ENCODE results near the gene FBXL17.
"Not testable (repeated sequence)": the region's sequence is repeated elsewhere in the genome, so short reads cannot be mapped to it uniquely, and the experiment has no call there.

FBXL17 gene

DNA sequence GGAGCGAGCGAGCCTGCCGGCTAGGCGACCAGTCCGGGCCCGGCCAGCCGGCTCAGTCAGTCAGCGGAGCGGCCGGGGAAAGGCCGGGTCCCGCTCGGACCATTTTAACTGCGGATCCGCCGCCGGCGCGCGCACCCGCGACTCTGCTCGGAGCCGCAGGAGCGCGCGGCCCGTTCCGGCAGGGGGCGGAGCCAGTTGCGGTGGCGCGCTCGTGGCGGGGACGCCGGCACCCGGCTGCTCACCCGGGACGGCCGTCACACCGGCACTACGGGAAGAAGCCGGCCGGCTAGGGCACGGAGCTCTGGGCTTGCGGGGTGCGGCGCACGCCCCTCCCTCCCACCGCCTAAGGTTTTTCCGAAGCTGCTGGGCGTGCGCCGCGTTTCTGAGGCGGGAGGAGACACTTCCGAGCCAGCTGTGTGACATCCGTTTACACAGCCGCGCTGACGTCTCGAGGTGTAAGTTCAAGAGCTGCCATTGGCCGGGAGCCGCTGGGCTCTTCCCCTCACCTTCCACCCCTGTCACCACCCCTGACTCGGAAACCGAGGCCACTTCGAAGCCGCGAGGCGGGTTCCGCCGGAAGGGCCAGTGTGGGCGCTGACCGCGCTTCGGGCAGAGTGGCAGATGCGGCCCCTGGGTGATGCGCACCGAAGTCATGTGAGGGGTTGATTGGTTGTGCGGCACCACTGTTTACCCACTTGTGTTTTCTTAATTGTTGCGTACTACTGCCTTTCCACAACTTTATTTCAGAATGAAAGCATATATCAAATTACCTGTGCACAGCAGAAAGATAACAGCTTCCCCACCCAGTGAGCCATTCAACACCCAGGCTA is at the start of gene FBXL17:
TSS of gene FBXL17 (minus strand) at position 145 of the 830 bp plus-strand sequence.
- DNase-seq (ENCODE audit: insufficient read length, low spot score) (peak; percentile 67), FAIRE-seq (peak; percentile 97)

DNA sequence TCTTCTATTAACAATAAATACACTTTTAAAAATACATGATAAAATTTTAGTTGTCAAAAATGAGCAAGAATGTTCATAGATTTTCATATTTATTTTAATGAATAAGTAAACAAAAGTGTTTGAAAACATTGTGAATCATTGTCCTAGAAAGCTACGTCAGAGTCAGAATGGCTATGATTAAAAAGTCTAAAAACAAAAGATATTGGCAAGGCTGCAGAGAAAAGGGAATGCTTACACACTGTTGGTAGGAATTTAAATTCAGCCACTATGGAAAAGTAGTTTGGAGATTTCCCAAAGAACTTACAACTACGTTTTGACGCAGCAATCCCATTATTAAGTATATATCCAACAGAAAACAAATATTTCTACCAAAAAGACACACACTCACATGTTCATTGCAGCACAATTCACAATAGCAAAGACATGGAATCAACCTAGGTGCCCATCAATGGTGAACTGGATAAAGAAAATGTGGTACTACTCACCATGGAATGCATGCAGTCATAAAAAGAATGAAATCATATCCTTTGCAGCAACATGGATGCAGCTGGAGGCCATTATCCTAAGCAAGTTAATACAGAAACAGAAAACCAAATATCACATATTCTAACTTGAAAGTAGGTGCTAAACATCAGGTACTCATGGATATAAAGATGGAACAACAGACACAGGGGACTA is 49.2 kb upstream of the FBXL17 start:
- DNase-seq (ENCODE audit: insufficient read length, low spot score) = no peak
- no peak for FAIRE-seq

DNA sequence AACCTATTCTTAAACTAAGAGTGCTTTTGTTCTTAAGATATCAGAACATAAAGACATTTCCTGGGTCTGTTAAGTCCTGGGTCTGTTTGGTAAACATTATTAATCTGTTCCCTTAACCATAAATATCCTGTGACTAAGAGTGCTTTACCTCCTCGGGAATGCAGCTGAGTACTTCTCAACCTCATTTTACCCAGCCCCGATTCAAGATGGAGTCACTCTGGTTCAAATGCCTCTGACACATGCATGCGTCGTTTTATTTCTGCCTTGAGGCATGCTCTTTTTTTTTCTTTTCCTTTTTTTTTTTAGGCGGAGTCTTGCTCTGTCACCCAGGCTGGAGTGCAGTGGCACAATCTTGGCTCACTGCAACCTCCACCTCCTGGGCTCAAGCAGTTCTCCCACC is 39.8 kb upstream of the FBXL17 start:
- DNase-seq (ENCODE audit: insufficient read length, low spot score) (no peak), FAIRE-seq (no peak)

DNA sequence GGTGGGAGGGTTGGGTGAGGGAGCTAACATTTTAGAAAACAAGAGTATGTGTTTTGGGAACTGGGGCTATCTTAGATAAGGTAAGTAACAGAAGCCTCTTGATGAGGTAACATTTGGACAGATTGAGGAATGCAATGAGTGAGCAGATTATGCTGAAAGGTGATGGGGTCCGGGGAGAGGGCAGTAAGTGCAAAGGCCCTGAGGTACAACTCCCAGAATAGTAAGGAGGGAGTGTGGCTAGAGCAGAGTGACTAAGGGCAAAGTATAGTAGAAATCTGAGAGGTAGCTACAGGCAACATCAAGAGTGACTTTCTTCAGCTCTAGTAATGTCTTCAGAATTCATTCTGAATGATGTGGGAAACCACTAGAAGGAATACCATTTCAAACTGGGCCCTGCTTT is 38.9 kb upstream of the FBXL17 start:
- FAIRE-seq (no peak), DNase-seq (ENCODE audit: insufficient read length, low spot score) (no peak)

DNA sequence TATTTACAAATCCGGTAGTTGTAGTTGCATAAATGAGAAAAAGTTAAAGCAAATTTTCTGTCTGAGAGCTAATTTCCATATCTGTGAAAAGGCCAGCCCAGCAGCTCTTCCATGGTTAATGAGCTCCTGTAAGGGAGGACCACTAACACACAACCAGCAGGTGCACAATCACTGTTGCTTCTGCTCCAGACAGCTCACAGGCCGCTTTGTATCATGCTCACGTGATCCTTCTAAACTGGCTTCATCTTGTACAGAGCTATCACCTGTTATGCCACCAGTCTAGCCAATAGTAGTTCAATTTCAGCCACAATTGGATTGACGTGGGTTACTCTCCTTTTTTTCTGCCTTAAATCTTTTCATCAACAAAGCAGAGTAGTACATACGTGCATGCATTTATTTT is 38.3 kb upstream of the FBXL17 start:
- DNase-seq (ENCODE audit: insufficient read length, low spot score) (no peak), FAIRE-seq (no peak)

DNA sequence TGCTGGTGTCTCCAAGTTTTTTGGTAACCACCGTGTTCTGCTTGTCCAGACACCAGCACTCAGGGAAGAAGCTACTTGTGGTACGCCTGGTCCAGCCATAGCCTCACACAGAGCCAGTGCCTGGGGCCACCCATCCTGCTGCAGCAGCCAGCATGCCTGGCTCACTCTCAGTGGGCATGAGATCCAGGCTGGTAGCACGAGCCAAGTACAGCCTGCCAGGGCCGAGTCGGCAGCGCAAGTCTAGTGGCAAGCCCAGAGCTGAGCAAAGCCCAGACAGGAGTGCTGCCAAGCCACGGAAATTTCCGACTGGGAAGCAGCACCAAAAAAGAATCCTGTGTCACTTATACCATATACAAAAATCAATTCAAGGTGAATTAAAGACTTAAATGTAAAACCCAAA is 36.3 kb upstream of the FBXL17 start:
- FAIRE-seq (no peak), DNase-seq (ENCODE audit: insufficient read length, low spot score) (no peak)

GRCh38 chr5:108417166-108417670 is 35.3 kb upstream of the FBXL17 start:
- FAIRE-seq = no peak
- no peak for DNase-seq (ENCODE audit: insufficient read length, low spot score)

GRCh38 chr5:108415726-108416125 is 33.8 kb upstream of the FBXL17 start:
- FAIRE-seq = no peak

DNA sequence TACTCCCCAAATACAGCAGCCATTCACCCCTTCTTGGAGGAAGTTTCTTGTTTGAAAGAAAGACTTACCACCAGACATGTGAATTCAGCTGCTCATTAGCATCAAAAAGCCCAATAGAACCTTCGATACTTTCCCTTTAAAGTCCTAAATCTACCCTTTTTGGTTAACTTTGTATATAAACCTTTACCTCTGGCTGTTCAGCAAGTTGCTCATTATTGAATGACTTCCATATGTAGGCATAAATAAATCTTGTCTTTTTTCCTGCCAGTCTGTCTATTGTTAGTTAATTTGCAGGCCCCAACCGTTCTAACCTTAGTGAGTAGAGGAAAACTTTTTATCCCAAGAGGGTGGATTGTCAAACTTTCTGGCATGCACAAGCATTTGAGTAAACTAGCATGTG is 27.9 kb upstream of the FBXL17 start:
- DNase-seq (ENCODE audit: insufficient read length, low spot score) (no peak), FAIRE-seq (no peak)

More at GRCh38 chr5:108415726-108416125, 33.8 kb upstream of the FBXL17 start:
- DNase-seq (ENCODE audit: insufficient read length, low spot score) = no peak

DNA sequence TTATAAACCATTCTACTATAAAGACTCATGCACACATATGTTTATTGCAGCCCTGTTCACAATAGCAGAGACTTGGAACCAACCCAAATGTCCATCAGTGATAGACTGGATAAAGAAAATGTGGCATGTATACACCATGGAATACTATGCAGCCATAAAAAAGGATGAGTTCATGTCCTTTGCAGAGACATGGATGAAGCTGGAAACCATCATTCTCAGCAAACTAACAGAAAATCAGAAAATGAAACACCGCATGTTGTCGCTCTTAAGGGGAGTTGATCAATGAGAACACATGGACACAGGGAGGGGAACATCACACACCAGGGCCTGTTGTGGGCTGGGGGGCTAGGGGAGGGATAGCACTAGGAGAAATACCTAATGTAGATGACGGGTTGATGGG is 23.3 kb upstream of the FBXL17 start:
- not testable (repeated sequence) for FAIRE-seq

DNA sequence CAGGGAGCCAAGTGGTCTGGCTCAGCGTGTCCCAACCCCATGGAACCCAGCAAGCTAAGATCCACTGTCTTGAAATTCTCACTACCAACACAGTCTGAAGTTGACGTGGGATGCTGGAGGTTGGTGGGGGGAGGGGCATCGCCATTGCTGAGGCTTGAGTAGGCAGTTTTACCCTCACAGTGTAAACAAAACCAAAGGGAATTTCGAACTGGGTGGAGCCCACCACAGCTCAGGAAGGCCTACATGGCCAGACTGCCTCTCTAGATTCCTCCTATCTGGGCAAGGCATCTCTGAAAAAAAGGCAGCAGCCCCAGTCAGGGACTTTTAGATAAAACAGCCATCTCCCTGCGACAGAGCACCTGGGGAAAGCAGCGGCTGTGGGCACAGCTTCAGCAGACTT is 17.1 kb upstream of the FBXL17 start:
- FAIRE-seq = no peak
- no peak for DNase-seq (ENCODE audit: insufficient read length, low spot score)

More for the DNA sequence above, 23.3 kb upstream of the FBXL17 start:
- DNase-seq (ENCODE audit: insufficient read length, low spot score) = not testable (repeated sequence)

DNA sequence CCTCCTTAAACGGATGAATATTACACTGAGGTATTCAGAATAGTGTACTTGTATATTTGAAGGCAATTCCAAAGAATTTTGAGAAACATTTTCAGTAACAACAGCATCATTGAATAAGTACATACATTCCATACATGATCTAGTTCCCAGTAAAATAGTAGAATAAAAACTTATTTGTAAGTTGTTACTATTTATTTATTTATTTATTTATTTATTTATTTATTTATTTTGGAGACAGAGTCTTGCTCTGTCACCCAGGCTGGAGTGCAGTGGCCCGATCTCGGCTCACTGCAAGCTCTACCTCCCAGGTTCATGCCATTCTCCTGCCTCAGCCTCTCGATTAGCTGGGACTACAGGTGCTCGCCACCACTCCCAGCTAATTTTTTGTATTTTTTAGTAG is 14.9 kb upstream of the FBXL17 start:
- not testable (repeated sequence) for FAIRE-seq; DNase-seq (ENCODE audit: insufficient read length, low spot score)

- FAIRE-seq (no peak), DNase-seq (ENCODE audit: insufficient read length, low spot score) (no peak)
These were observed 5.9 kb upstream of the FBXL17 start for GRCh38 chr5:108387758-108388157.

DNA sequence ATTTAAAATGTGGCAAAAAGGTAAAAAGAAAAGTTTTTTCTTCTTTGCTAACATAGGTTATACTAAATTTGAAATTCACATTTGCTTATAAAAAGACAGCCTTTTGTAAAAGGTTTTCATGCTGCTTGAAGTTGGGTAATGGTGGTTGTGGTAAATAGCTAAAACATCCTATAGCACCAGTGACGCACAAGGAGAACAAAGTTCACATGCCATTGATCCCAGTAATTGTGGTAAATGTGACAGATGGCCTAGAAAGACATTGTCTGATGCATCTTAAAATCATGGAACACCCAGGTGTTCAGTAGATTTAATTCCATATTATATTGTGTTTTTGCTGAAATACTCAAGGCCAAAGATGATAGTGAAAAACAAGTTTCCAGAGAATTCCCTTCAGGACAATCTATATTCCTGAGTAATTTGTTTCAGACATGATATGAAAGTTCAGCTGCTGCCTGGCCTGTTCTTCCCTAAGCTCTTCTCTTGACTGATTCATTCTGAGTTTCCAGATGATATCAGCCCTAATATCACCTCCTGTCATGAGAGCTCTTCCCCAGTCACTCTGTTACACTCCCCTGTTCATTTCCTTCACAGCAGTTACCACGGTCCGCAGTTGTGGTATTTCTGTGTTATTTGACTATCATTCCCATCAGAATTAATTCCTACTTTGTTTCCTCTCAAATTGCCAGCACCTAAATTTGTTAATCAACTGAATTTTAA is 4.6 kb upstream of the FBXL17 start:
- DNase-seq (ENCODE audit: insufficient read length, low spot score) (no peak), FAIRE-seq (no peak)

- DNase-seq (ENCODE audit: insufficient read length, low spot score) = no peak
- no peak for FAIRE-seq
These were observed 2.8 kb upstream of the FBXL17 start for GRCh38 chr5:108384741-108385140.

GRCh38 chr5:108382784-108383330 is 959 bp upstream of the FBXL17 start:
- no peak for DNase-seq (ENCODE audit: insufficient read length, low spot score)
- peak; percentile 53 for FAIRE-seq

- DNase-seq (ENCODE audit: insufficient read length, low spot score) (peak; percentile 37), FAIRE-seq (peak; percentile 35)
These were observed 446 bp downstream of the FBXL17 start for GRCh38 chr5:108381350-108381953.

DNA sequence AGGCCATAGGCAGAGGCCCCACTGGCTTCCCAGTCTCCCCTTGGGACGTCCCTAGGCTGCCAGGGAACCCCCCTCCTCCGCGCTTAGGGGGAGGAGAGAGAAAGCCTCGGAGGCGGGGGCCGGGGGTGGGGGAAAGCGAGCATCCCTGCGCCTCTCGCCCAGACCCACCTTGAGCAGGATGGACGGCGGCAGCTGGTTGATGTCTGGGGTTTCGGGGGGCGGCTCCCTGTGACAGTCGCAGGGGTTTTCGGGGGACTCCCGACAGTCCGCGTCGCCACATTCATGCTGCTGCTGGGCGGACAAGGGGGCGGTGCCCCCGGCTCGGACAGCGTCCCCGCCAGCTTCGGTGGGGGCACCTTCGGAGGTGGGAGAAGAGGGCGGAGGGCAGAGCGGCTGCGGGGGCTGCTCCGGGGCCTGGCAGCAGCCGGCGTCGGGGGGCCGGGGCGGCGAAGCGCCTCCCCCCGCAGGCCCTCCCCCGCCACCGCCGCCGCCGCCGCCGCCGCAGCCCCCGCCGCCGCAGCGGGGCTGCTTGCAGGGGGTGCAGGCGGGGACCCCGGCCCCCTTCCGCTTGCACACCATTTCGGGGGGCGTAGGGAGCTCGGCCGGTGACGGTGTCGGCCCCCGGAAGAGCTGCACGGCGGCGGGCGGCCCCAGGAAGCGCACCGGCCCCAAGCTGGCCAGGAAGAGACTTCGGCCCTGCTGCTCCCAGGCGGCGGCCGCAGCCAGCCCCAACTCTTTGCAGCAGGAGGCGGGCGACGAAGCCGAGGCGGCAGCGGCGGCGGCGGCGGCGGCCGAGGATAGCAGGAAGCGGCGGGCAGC is 1.2 kb downstream of the FBXL17 start:
- DNase-seq (ENCODE audit: insufficient read length, low spot score) (peak; percentile 25), FAIRE-seq (peak; percentile 76)

DNA sequence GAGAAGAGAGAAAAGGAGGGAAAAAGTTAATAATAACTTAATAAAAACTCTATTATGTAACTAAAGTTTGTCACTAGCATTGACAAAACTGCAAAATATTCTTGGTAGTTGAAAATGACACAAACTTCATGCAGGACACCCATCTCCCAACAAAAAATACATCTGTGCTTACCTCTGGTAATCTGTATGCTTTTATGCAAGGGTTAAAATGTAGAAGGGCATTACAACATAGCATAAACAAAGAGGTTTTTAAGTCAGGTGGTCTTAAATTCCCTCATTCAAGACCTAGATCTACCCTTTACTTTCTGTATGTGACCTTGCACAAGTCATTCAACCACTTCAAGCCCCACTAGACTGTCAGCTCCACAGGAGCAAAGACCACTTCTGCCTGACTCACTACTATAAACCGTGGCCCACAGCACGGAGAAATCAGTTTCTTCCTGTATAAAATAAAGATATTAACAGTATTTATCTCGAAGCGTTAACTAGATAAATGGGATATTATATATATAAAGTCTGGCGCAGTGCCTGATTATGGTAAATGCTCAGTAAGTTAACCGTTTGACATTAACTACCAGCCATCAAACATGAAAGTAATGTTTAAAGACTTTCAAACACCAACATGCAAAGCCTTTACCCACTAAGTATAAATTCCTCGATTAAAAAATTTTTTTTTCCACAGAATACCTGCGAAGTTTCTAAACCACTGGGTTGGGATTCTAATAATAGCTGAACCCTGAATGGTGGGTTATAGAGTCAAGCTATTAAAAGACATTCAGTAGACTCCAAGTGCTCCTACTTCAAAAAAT is 2.0 kb downstream of the FBXL17 start:
- no peak for DNase-seq (ENCODE audit: insufficient read length, low spot score)
- FAIRE-seq = peak; percentile 76

Measured in GM19239 (cell line).